Vagina (tissue), 2 donors: ENCODE data around the gene RGPD8. TPM values are rescaled to one million over a fixed set of nuclear protein-coding genes. Genes with fewer than 3 reads are reported as not detected.
A peak's percentile ranks its signal among the peaks of the same experiment; 100 is the strongest.

Experiments used
- DNase-seq, 2 donors: peaks; one replicate each; pipeline ENCODE4 v3.0.0-alpha.2; 2017; ENCODE audit errors: extremely low spot score in 2 of 2
- H3K27ac ChIP-seq: fragments of 200-600 bp; sonication (generic); one replicate; pipeline ENCODE4 v1.5.1; 2019
- H3K27me3 ChIP-seq: fragments of 200-600 bp; sonication (generic); one replicate; pipeline ENCODE4 v1.5.1; 2019
- H3K36me3 ChIP-seq, 2 donors: fragments of 200-600 bp; sonication (generic); one replicate each; pipeline ENCODE4 v1.5.1; 2017 to 2019
- H3K4me1 ChIP-seq: fragments of 200-600 bp; sonication (generic); one replicate; pipeline ENCODE4 v1.5.1; 2019
- H3K4me3 ChIP-seq, 2 donors: fragments of 200-600 bp; sonication (generic); 1 replicate in 1 of 2; 2 replicates in 1 of 2; pipeline ENCODE4 v1.5.1; 2016 to 2019
- H3K9me3 ChIP-seq: fragments of 200-600 bp; sonication (generic); one replicate; pipeline ENCODE4 v1.5.1; 2019
- CTCF ChIP-seq, 3 experiments: fragments of 450-650 bp in 2 of 3; fragments of 200-600 bp in 1 of 3; sonication (generic) in 1 of 3; IDR thresholded peaks; one replicate each; pipeline ENCODE4 v1.5.1; 2017 to 2019; ENCODE audit warnings: antibody characterized with exemption in 3 of 3, mild to moderate bottlenecking in 2 of 3, moderate library complexity in 2 of 3
- POLR2A ChIP-seq, 2 donors: fragments of 450-650 bp; IDR thresholded peaks; one replicate each; pipeline ENCODE4 v1.6.1; 2017; ENCODE audit warnings: antibody characterized with exemption in 2 of 2, mild to moderate bottlenecking in 2 of 2, moderate library complexity in 2 of 2
- POLR2AphosphoS5 ChIP-seq, 2 donors: sonication (generic); formaldehyde crosslinking; IDR thresholded peaks; one replicate each; pipeline ENCODE4 v1.9.0; 2017; ENCODE audit warnings: antibody characterized with exemption in 2 of 2, mild to moderate bottlenecking in 2 of 2, low read depth in 1 of 2; ENCODE audit not compliant: insufficient read depth in 1 of 2
- intact Hi-C: fragments of 100-400 bp; cut with DNase I; formaldehyde crosslinking; loops from one replicate; pipeline ENCODE4 v1.15.1; 2023
- total RNA-seq: library from RNA; depleted of rRNA; stranded (reverse); fragments of >200 nt; gene quantifications from one replicate; pipeline ENCODE4 v1.2.3, GENCODE V29; 2016

The RGPD8 gene
- total RNA-seq, 1 donor from 2014 or later, result 26.3 TPM

- no peaks in the 10 kb centered on the region for H3K9me3 ChIP-seq
- no peaks in the 10 kb centered on the region for H3K36me3 ChIP-seq
- H3K27ac ChIP-seq, result peak overlapping the region; percentile 79
- TF ChIP-seq CTCF (IDR thresholded peaks at IDR 0.05), result no peak
- no peak for TF ChIP-seq POLR2A (IDR thresholded peaks at IDR 0.05)
- TF ChIP-seq POLR2AphosphoS5 (IDR thresholded peaks at IDR 0.05; ENCODE audit: insufficient read depth in 1 of 2, low read depth in 1 of 2), result no peak
- no peak for DNase-seq
- no peaks in the 10 kb centered on the region for H3K27me3 ChIP-seq
- intact Hi-C loops, result loop anchor here (10.0 kb wide), 1 partner anchor 104 kb away; the partner anchor contains the start of gene CHCHD5
- peaks cover 18% of the 10 kb centered on the region for H3K4me1 ChIP-seq
- H3K4me3 ChIP-seq, result peak overlapping the region; percentile 73 to 75
Observed at GRCh38 chr2:112480530-112481049, 47.1 kb upstream of the RGPD8 start.

GRCh38 chr2:112476434-112476833 lies 43.0 kb upstream of the RGPD8 start:
- no peak overlapping the region for H3K4me3 ChIP-seq
- H3K27ac ChIP-seq, result no peak overlapping the region
- intact Hi-C loops, result no loop called here
- TF ChIP-seq POLR2AphosphoS5 (IDR thresholded peaks at IDR 0.05; ENCODE audit: insufficient read depth in 1 of 2, low read depth in 1 of 2) (no peak), CTCF (IDR thresholded peaks at IDR 0.05) (no peak), POLR2A (IDR thresholded peaks at IDR 0.05) (no peak)
- no peak for DNase-seq
- H3K27me3 ChIP-seq, result no peaks in the 10 kb centered on the region
- H3K4me1 ChIP-seq, result peaks cover 5% of the 10 kb centered on the region
- no peaks in the 10 kb centered on the region for H3K36me3 ChIP-seq
- no peaks in the 10 kb centered on the region for H3K9me3 ChIP-seq

GRCh38 chr2:112474844-112475486 lies 41.5 kb upstream of the RGPD8 start:
- Histone ChIP-seq H3K27me3 (no peaks in the 10 kb centered on the region), H3K9me3 (no peaks in the 10 kb centered on the region), H3K4me1 (no peaks in the 10 kb centered on the region), H3K27ac (no peak overlapping the region), H3K36me3 (no peaks in the 10 kb centered on the region), H3K4me3 (no peak overlapping the region)
- no peak for TF ChIP-seq CTCF (IDR thresholded peaks at IDR 0.05)
- no peak for TF ChIP-seq POLR2A (IDR thresholded peaks at IDR 0.05)
- no peak for TF ChIP-seq POLR2AphosphoS5 (IDR thresholded peaks at IDR 0.05; ENCODE audit: insufficient read depth in 1 of 2, low read depth in 1 of 2)
- intact Hi-C loops, result no loop called here
- peak in 1 of 2 donors; percentile 75 for DNase-seq

GRCh38 chr2:112472547-112473263 lies 39.3 kb upstream of the RGPD8 start:
- Histone ChIP-seq H3K27ac (no peak overlapping the region), H3K9me3 (no peaks in the 10 kb centered on the region), H3K4me3 (no peak overlapping the region), H3K36me3 (no peaks in the 10 kb centered on the region), H3K27me3 (no peaks in the 10 kb centered on the region), H3K4me1 (no peaks in the 10 kb centered on the region)
- TF ChIP-seq POLR2A (IDR thresholded peaks at IDR 0.05) (no peak), POLR2AphosphoS5 (IDR thresholded peaks at IDR 0.05; ENCODE audit: insufficient read depth in 1 of 2, low read depth in 1 of 2) (no peak), CTCF (IDR thresholded peaks at IDR 0.05) (no peak)
- intact Hi-C loops, result no loop called here
- DNase-seq, result no peak

GRCh38 chr2:112465382-112465781 lies 31.9 kb upstream of the RGPD8 start:
- Histone ChIP-seq H3K36me3 (no peaks in the 10 kb centered on the region), H3K9me3 (no peaks in the 10 kb centered on the region), H3K4me3 (no peak overlapping the region), H3K4me1 (no peaks in the 10 kb centered on the region), H3K27ac (no peak overlapping the region), H3K27me3 (no peaks in the 10 kb centered on the region)
- intact Hi-C loops, result no loop called here
- DNase-seq, result no peak
- no peak for TF ChIP-seq POLR2A (IDR thresholded peaks at IDR 0.05)
- TF ChIP-seq CTCF (IDR thresholded peaks at IDR 0.05), result no peak
- TF ChIP-seq POLR2AphosphoS5 (IDR thresholded peaks at IDR 0.05; ENCODE audit: insufficient read depth in 1 of 2, low read depth in 1 of 2), result no peak
